Measurements from ENCODE around the gene RBM20.

Gene RBM20

DNA sequence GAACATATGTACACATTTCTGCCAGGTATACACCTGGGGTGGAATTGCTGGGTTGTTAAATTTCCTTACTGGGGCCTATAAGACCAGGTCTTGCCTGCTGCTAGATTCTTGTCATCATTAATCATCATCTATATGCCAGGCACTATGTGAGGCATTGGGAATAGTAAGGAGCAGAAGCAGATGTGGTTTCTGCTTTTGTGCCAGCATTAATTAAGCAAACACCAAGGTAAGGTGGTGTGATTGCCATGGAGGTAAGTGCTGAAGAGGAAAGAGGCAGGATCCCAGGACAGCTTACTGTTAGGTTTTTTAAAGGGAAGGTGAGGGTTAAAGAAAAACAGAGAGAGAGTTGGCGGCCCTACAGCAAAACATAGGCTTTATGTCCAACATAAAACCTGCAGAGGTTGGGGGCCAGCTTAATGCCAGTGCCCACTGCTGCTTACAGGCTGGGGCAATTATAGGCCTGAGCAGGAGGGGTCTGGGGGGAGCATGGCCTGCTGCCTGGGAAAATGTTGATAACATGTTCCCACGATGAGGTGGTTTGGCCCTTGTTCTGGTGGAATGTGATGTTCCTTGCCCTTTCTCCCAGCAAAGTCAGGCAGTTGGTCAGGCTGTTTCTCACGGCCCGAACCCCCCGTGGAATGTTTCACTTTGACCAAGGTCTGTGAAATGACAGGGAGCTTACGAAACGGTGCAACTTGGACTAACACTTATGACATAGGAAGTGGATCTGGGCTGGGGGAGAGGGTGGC is 93.9 kb downstream of the RBM20 start:
- Histone ChIP-seq H3K9ac (ENCODE audit: insufficient read length, low read depth) (no peak overlapping the region), H3K9me3 (ENCODE audit: insufficient read depth, low read length) (no peaks in the 10 kb centered on the region), H3K36me3 (ENCODE audit: insufficient read depth, insufficient read length, low read length) (no peaks in the 10 kb centered on the region), H3K4me3 (ENCODE audit: insufficient read length, low read depth) (no peak overlapping the region), H3K27me3 (ENCODE audit: insufficient read depth, insufficient read length) (no peaks in the 10 kb centered on the region), H3K4me1 (ENCODE audit: insufficient read depth, insufficient read length) (no peaks in the 10 kb centered on the region)
- no peak for TF ChIP-seq YY1 (IDR thresholded peaks at IDR 0.05; ENCODE audit: insufficient read depth, insufficient read length)
- no peak for DNase-seq (ENCODE audit: low read depth, low spot score)

DNA sequence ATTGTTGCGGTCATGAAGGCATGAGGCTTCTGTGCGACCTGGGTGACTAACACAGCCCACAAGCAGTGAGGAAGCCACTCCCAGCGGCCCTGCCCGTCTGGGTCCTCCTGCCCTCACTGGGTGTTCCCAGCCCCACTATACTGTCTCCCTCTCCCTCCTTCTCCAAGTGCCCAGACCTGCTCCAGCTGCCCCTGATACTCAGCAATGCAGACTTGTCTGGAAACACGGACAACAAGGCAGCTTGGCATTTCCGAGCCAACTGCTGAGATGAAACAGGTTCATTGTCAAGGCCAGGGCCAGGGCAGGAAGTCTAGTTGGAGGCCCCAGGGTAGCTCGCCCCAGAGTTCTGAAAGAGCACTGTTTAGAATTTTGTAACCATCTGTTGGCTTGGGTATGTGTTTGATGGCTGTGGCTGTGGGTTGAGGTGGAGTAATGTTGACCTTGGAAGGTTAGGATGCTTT is 95.7 kb downstream of the RBM20 start:
- Histone ChIP-seq H3K4me1 (ENCODE audit: insufficient read depth, insufficient read length) (peaks cover 4% of the 10 kb centered on the region), H3K36me3 (ENCODE audit: insufficient read depth, insufficient read length, low read length) (no peaks in the 10 kb centered on the region), H3K4me3 (ENCODE audit: insufficient read length, low read depth) (no peak overlapping the region), H3K27me3 (ENCODE audit: insufficient read depth, insufficient read length) (no peaks in the 10 kb centered on the region), H3K9me3 (ENCODE audit: insufficient read depth, low read length) (no peaks in the 10 kb centered on the region; the same call in 1 of the 2 replicates), H3K9ac (ENCODE audit: insufficient read length, low read depth) (no peak overlapping the region)
- DNase-seq (ENCODE audit: low read depth, low spot score): no peak
- TF ChIP-seq YY1 (IDR thresholded peaks at IDR 0.05; ENCODE audit: insufficient read depth, insufficient read length) (no peak), ZNF274 (IDR thresholded peaks at IDR 0.05; ENCODE audit: low read depth, low read length) (no peak), SUZ12 (IDR thresholded peaks at IDR 0.05; ENCODE audit: extremely low read depth, insufficient read depth, insufficient read length) (no peak)

DNA sequence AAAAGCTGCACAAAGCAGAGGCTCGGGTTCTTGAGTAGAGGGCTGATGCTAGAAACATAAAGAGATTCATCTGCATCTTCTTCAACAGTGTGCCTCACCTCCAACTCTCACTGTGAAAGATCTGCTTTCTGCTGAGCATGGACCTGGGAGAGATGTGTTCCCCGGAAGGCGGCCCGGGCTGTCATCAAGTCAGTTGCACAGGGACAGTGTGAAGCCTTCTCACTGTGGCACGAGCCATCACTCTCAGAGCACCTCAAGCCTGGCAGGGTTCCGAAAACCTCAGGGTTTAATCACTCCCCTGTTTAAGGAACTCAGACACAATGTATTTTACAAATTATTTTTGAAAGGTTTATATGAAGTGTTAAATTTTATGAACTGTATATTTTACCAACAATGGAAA is 98.7 kb downstream of the RBM20 start:
- H3K27me3 ChIP-seq (ENCODE audit: insufficient read depth, insufficient read length): no peaks in the 10 kb centered on the region

DNA sequence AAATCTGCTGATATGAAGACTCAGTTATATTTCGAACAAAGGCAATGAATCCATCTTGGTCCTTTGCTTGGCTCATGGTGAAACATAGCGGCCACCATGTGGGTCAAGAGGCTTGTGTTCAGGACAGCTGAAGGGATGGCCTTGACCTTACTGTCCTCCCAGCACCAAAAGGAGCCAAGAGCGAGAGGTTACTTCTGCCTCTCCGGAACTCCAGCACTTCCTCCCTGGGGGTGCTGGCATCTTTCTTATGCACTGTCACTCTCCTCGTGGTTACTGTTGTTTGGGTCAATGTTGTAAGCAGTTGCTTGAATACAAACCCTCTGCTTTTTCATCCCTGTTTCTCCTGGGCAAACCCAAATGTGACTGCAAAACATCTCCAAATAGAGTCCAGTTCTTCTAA is 100.6 kb downstream of the RBM20 start:
- Histone ChIP-seq H3K27me3 (ENCODE audit: insufficient read depth, insufficient read length) (no peaks in the 10 kb centered on the region), H3K9me3 (ENCODE audit: insufficient read depth, low read length) (peaks cover 11% of the 10 kb centered on the region; the same call in 1 of the 2 replicates), H3K4me3 (ENCODE audit: insufficient read length, low read depth) (no peak overlapping the region), H3K36me3 (ENCODE audit: insufficient read depth, insufficient read length, low read length) (no peaks in the 10 kb centered on the region), H3K4me1 (ENCODE audit: insufficient read depth, insufficient read length) (peaks cover 7% of the 10 kb centered on the region), H3K9ac (ENCODE audit: insufficient read length, low read depth) (no peak overlapping the region)
- DNase-seq (ENCODE audit: low read depth, low spot score): no peak
- TF ChIP-seq SUZ12 (IDR thresholded peaks at IDR 0.05; ENCODE audit: extremely low read depth, insufficient read depth, insufficient read length): no peak
- no peak for TF ChIP-seq YY1 (IDR thresholded peaks at IDR 0.05; ENCODE audit: insufficient read depth, insufficient read length)
- TF ChIP-seq ZNF274 (IDR thresholded peaks at IDR 0.05; ENCODE audit: low read depth, low read length): no peak

More for the DNA sequence above, 98.7 kb downstream of the RBM20 start:
- no peak overlapping the region for H3K9ac ChIP-seq (ENCODE audit: insufficient read length, low read depth)
- H3K4me1 ChIP-seq (ENCODE audit: insufficient read depth, insufficient read length): peaks cover 7% of the 10 kb centered on the region
- H3K9me3 ChIP-seq (ENCODE audit: insufficient read depth, low read length): no peaks in the 10 kb centered on the region; the same call in 1 of the 2 replicates
- H3K4me3 ChIP-seq (ENCODE audit: insufficient read length, low read depth): no peak overlapping the region
- no peaks in the 10 kb centered on the region for H3K36me3 ChIP-seq (ENCODE audit: insufficient read depth, insufficient read length, low read length)
- DNase-seq (ENCODE audit: low read depth, low spot score): no peak
- TF ChIP-seq ZNF274 (IDR thresholded peaks at IDR 0.05; ENCODE audit: low read depth, low read length) (no peak), YY1 (IDR thresholded peaks at IDR 0.05; ENCODE audit: insufficient read depth, insufficient read length) (no peak), SUZ12 (IDR thresholded peaks at IDR 0.05; ENCODE audit: extremely low read depth, insufficient read depth, insufficient read length) (no peak)

DNA sequence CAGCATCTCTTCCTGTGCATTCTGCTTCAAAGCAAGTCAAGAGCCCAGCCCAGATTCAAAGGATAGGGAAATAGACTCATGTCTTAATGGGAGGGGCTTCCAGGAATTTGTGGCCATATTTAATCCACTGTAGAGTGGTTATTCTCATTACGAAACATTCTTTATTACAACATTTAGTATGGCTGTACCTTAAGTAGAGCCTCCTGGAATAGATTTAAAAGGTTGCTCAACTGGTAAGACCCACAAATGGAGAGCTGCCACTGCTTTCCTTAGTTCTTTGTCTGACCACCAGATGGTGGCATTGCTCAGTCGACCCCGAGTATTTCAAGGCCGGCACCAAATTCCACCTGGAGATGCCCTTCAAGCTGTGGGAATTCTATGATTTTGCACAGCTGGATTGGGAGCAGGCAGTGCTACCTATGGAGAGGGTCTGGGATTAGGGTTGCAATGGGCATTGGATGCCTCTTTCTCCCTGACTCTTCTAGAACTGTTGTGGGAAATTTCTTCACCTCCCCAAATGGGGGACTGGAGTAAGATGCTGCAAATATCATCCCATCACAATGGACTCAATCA is 102.2 kb downstream of the RBM20 start:
- peaks cover 7% of the 10 kb centered on the region for H3K4me1 ChIP-seq (ENCODE audit: insufficient read depth, insufficient read length)
- H3K27me3 ChIP-seq (ENCODE audit: insufficient read depth, insufficient read length): no peaks in the 10 kb centered on the region
- H3K9ac ChIP-seq (ENCODE audit: insufficient read length, low read depth): no peak overlapping the region
- TF ChIP-seq YY1 (IDR thresholded peaks at IDR 0.05; ENCODE audit: insufficient read depth, insufficient read length) (no peak), SUZ12 (IDR thresholded peaks at IDR 0.05; ENCODE audit: extremely low read depth, insufficient read depth, insufficient read length) (no peak), ZNF274 (IDR thresholded peaks at IDR 0.05; ENCODE audit: low read depth, low read length) (no peak)
- peak; percentile 44 for DNase-seq (ENCODE audit: low read depth, low spot score)
- H3K36me3 ChIP-seq (ENCODE audit: insufficient read depth, insufficient read length, low read length): no peaks in the 10 kb centered on the region
- H3K9me3 ChIP-seq (ENCODE audit: insufficient read depth, low read length): peaks cover 11% of the 10 kb centered on the region; the same call in 1 of the 2 replicates
- H3K4me3 ChIP-seq (ENCODE audit: insufficient read length, low read depth): no peak overlapping the region

DNA sequence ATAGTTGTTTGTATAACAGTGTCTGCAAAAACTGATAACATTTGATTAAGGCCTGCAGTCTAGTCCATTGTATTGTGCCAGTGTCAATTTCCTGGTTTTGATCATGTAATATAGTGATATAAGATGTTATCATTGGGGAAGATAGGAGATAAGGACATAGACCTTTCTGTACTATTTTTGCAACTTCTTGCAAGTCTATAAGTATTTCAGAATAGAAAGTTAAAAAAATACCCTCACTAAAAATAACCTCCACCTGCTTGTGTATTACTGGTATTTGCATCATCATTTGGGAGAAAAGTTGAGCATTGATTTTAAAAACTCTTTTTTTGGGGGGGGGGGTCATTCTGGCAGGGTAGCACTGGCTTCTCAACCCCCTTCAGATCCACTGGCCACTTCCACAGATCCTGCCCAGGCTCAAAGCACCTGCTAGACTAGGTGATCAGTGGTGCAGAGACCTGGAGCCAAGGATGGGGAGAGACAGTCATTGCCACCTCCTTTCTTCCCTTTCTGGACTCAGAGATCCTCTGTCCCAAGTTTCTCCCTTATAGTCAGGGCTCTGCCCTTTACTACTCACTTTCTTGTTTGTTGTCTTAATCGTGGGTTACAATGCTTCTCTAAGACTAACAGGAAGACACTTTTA is 103.0 kb downstream of the RBM20 start:
- Histone ChIP-seq H3K27me3 (ENCODE audit: insufficient read depth, insufficient read length) (no peaks in the 10 kb centered on the region), H3K36me3 (ENCODE audit: insufficient read depth, insufficient read length, low read length) (no peaks in the 10 kb centered on the region), H3K4me1 (ENCODE audit: insufficient read depth, insufficient read length) (peaks cover 7% of the 10 kb centered on the region), H3K9me3 (ENCODE audit: insufficient read depth, low read length) (peaks cover 11% of the 10 kb centered on the region; the same call in 1 of the 2 replicates), H3K4me3 (ENCODE audit: insufficient read length, low read depth) (no peak overlapping the region), H3K9ac (ENCODE audit: insufficient read length, low read depth) (no peak overlapping the region)
- TF ChIP-seq SUZ12 (IDR thresholded peaks at IDR 0.05; ENCODE audit: extremely low read depth, insufficient read depth, insufficient read length) (no peak), YY1 (IDR thresholded peaks at IDR 0.05; ENCODE audit: insufficient read depth, insufficient read length) (no peak), ZNF274 (IDR thresholded peaks at IDR 0.05; ENCODE audit: low read depth, low read length) (no peak)
- DNase-seq (ENCODE audit: low read depth, low spot score): no peak

All from NT2/D1 (cell line).